WTC11 (cell line): Measurements from ENCODE around the gene ZNF556. TPM values are rescaled to one million over a fixed set of nuclear protein-coding genes. Genes with fewer than 3 reads are reported as not detected.
A peak's percentile ranks its signal among the peaks of the same experiment; 100 is the strongest.
"Not testable (repeated sequence)": the region's sequence is repeated elsewhere in the genome, so short reads cannot be mapped to it uniquely, and the experiment has no call there.

Experiments
- ATAC-seq: fragments of 200-7000 bp; cut with Tn5 transposase; 2 replicates; pipeline ENCODE4 v1.10.0; 2021; ENCODE audit warnings: mild to moderate bottlenecking, moderate library complexity
- CTCF ChIA-PET: fragments of 300-600 bp; sonication (Branson Sonifier 250); formaldehyde crosslinking; loops from one replicate; lab custom pipeline; 2021; ENCODE audit warnings: antibody characterized with exemption; lab: Charles Lee
- POLR2A ChIA-PET: fragments of 350-600 bp; sonication (Branson Sonifier 250); formaldehyde crosslinking; loops from one replicate; lab custom pipeline; 2021; ENCODE audit warnings: antibody characterized with exemption; lab: Charles Lee
- DNase-seq: peaks from one replicate; pipeline ENCODE4 v3.0.0; 2021; ENCODE audit warnings: low spot score
- H3K27ac Mint-ChIP-seq: 2 replicates; pipeline ENCODE4 v1.8.0; 2021; ENCODE audit warnings: mixed read lengths
- H3K27me3 Mint-ChIP-seq: 2 replicates; pipeline ENCODE4 v1.8.0; 2021; ENCODE audit warnings: low read depth, mild to moderate bottlenecking, moderate library complexity, mixed read lengths
- H3K36me3 Mint-ChIP-seq: 2 replicates; pipeline ENCODE4 v1.8.0; 2021; ENCODE audit warnings: mixed read lengths
- H3K4me1 Mint-ChIP-seq: 2 replicates; pipeline ENCODE4 v1.8.0; 2022; ENCODE audit warnings: mixed read lengths
- H3K4me3 Mint-ChIP-seq: 2 replicates; pipeline ENCODE4 v1.8.0; 2021; ENCODE audit warnings: mild to moderate bottlenecking, moderate library complexity, mixed read lengths
- H3K9me3 Mint-ChIP-seq: 2 replicates; pipeline ENCODE4 v1.8.0; 2021; ENCODE audit warnings: mixed read lengths
- GABPB1 ChIP-seq: sonication (generic); formaldehyde crosslinking; IDR thresholded peaks from 2 replicates; pipeline ENCODE4 v1.8.1; 2023; ENCODE audit warnings: mild to moderate bottlenecking, missing genetic modification reagents
- JUN ChIP-seq: sonication (generic); formaldehyde crosslinking; IDR thresholded peaks from 2 replicates; pipeline ENCODE4 v1.8.0; 2023; ENCODE audit warnings: mild to moderate bottlenecking, missing genetic modification reagents
- NFE2L1 ChIP-seq: sonication (generic); formaldehyde crosslinking; IDR thresholded peaks from 2 replicates; pipeline ENCODE4 v1.8.1; 2023; ENCODE audit warnings: missing genetic modification reagents
- SMAD4 ChIP-seq: sonication (generic); formaldehyde crosslinking; IDR thresholded peaks from 2 replicates; pipeline ENCODE4 v1.8.0; 2022; ENCODE audit warnings: mild to moderate bottlenecking, missing genetic modification reagents
- TEAD4 ChIP-seq: sonication (generic); formaldehyde crosslinking; IDR thresholded peaks from 2 replicates; pipeline ENCODE4 v1.8.0; 2022; ENCODE audit warnings: mild to moderate bottlenecking, missing genetic modification reagents
- ZBTB21 ChIP-seq: sonication (generic); formaldehyde crosslinking; IDR thresholded peaks from 2 replicates; pipeline ENCODE4 v1.8.1; 2023; ENCODE audit warnings: mild to moderate bottlenecking, missing genetic modification reagents, borderline replicate concordance
- total RNA-seq: library from RNA; stranded (reverse); gene quantifications from 3 replicates; pipeline ENCODE4 v1.2.3, GENCODE V29; 2021
- TF ChIP-seq, protein P1 (sequence below): sonication (generic); formaldehyde crosslinking; IDR thresholded peaks from 2 replicates; pipeline ENCODE4 v1.8.0; 2022; ENCODE audit warnings: missing genetic modification reagents
- TF ChIP-seq, protein P2 (sequence below): sonication (generic); formaldehyde crosslinking; IDR thresholded peaks from 2 replicates; pipeline ENCODE4 v1.8.1; 2022; ENCODE audit warnings: mild to moderate bottlenecking, moderate library complexity, missing genetic modification reagents

Gene ZNF556
- total RNA-seq, 1 experiment from 2014 or later, result 0.11 TPM

DNA sequence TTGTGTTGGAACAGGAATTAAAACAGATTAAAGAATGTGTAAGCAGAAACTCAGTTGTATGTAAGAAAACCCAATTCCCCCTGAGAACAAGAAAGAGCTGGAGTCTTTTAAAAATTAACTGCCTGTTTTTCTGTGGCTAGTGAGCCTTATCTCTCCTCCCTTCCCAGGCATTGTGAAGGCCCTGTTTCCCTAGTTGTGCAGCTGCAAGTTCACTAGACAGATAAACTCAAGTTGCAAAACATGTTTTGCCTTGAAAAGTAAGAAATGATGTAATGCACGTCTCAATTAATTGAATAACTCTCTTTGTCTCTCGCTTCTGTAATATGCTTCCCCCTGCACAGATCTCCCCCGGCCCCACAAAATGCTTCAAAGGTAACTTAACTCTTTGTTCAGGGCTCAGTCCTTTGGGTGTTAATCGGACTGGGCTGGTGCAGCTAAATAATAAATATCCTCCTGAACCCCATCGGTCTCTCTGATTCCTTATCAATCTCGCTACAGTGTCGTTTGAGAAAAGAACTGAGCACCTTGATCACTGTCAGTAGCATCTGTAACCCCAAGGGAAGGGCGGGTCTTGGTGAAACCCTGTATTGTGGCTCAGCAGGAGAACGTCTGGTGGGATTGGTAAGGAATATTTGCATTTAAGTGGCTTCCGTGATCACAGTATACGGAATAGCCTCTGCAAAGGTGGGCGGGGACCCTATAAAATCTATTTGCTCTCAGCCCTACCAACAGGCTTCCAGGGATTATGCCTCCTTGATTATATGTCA is 1.6 kb upstream of the ZNF556 start:
- H3K27ac Mint-ChIP-seq, result no peak overlapping the region
- ATAC-seq (no peak), DNase-seq (no peak)
- no peaks in the 10 kb centered on the region for H3K4me1 Mint-ChIP-seq
- peaks cover 29% of the 10 kb centered on the region for H3K36me3 Mint-ChIP-seq
- H3K27me3 Mint-ChIP-seq, result peaks cover 20% of the 10 kb centered on the region
- no peak overlapping the region for H3K4me3 Mint-ChIP-seq
- POLR2A ChIA-PET, result no interaction called here
- TF ChIP-seq, protein P1, sequence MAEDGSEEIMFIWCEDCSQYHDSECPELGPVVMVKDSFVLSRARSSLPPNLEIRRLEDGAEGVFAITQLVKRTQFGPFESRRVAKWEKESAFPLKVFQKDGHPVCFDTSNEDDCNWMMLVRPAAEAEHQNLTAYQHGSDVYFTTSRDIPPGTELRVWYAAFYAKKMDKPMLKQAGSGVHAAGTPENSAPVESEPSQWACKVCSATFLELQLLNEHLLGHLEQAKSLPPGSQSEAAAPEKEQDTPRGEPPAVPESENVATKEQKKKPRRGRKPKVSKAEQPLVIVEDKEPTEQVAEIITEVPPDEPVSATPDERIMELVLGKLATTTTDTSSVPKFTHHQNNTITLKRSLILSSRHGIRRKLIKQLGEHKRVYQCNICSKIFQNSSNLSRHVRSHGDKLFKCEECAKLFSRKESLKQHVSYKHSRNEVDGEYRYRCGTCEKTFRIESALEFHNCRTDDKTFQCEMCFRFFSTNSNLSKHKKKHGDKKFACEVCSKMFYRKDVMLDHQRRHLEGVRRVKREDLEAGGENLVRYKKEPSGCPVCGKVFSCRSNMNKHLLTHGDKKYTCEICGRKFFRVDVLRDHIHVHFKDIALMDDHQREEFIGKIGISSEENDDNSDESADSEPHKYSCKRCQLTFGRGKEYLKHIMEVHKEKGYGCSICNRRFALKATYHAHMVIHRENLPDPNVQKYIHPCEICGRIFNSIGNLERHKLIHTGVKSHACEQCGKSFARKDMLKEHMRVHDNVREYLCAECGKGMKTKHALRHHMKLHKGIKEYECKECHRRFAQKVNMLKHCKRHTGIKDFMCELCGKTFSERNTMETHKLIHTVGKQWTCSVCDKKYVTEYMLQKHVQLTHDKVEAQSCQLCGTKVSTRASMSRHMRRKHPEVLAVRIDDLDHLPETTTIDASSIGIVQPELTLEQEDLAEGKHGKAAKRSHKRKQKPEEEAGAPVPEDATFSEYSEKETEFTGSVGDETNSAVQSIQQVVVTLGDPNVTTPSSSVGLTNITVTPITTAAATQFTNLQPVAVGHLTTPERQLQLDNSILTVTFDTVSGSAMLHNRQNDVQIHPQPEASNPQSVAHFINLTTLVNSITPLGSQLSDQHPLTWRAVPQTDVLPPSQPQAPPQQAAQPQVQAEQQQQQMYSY (CRISPR knock-in tag), result no peak
- TF ChIP-seq TEAD4 (no peak), JUN (CRISPR knock-in tag) (no peak)
- TF ChIP-seq, protein P2, sequence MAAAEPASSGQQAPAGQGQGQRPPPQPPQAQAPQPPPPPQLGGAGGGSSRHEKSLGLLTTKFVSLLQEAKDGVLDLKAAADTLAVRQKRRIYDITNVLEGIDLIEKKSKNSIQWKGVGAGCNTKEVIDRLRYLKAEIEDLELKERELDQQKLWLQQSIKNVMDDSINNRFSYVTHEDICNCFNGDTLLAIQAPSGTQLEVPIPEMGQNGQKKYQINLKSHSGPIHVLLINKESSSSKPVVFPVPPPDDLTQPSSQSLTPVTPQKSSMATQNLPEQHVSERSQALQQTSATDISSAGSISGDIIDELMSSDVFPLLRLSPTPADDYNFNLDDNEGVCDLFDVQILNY, result no peak
- TF ChIP-seq, all 79 proteins: peak for 0
- H3K9me3 Mint-ChIP-seq, result peaks cover 59% of the 10 kb centered on the region
- CTCF ChIA-PET, result no interaction called here

DNA sequence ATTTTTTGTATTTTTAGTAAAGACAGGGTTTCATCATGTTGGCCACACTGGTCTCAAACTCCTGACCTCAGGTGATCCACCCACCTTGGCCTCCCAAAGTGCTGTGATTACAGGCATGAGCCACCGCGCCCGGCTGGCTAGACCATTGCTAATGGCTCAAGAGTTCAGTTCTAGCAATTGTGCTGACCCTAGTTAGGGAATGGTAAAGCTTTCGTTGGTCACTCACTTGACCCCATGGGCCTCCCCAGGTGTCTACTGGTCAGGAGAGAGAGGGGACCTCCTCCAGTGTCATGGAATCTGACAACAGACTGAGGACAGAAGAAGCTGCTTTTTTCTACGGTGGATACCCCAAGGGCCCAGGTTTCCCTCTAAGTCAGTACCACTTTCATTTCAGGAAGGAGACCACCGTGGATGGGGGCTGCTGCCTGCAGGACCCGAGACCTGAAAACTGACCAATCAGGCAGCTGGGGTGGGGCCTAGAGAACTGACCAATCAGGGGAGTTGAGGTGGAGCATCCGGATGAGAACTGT is 575 bp upstream of the ZNF556 start:
- H3K4me1 Mint-ChIP-seq, result no peaks in the 10 kb centered on the region
- TF ChIP-seq NFE2L1 (CRISPR knock-in tag) (no peak), GABPB1 (CRISPR knock-in tag) (peak; percentile 32; the same call in 1 of the 2 replicates), SMAD4 (no peak)
- TF ChIP-seq, all 79 proteins: peak for 1
- Mint-ChIP-seq H3K36me3 (peaks cover 34% of the 10 kb centered on the region), H3K27ac (no peak overlapping the region), H3K27me3 (peaks cover 23% of the 10 kb centered on the region), H3K4me3 (no peak overlapping the region), H3K9me3 (peaks cover 61% of the 10 kb centered on the region)
- no peak for DNase-seq
- ATAC-seq, result no peak
- ChIA-PET POLR2A (interaction anchor here (0.6 kb wide), 1 partner anchor 65 kb away, joined by 7 read pairs; no protein-coding TSS in a partner anchor), CTCF (interaction anchor here (0.5 kb wide), 1 partner anchor 600 kb away, joined by 4 read pairs; no protein-coding TSS in a partner anchor)

DNA sequence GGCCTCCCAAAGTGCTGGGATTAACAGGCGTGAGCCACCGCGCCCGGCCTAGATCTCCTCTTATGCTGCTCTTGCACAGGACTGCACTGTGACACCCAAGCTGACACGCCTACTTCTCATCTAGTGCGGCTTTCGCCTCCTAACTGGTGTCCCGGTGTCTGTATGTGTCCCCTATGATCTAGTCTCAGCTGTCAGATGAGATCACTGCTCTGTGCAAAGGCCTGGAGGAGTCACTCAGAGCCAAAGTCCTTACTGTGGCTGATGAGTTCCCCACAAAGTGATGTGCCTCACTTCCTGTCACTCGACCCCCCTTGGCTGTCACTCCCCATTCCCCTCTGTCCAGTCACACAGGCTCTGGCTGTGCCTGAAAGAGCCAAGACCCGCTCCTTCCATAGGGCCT is 2.5 kb downstream of the ZNF556 start:
- Mint-ChIP-seq H3K9me3 (peaks cover 53% of the 10 kb centered on the region), H3K4me3 (no peak overlapping the region), H3K4me1 (no peaks in the 10 kb centered on the region), H3K27ac (no peak overlapping the region), H3K27me3 (peaks cover 18% of the 10 kb centered on the region), H3K36me3 (peaks cover 35% of the 10 kb centered on the region)
- ATAC-seq (no peak), DNase-seq (no peak)
- POLR2A ChIA-PET, result no interaction called here
- CTCF ChIA-PET, result no interaction called here
- no peak for TF ChIP-seq ZBTB21

DNA sequence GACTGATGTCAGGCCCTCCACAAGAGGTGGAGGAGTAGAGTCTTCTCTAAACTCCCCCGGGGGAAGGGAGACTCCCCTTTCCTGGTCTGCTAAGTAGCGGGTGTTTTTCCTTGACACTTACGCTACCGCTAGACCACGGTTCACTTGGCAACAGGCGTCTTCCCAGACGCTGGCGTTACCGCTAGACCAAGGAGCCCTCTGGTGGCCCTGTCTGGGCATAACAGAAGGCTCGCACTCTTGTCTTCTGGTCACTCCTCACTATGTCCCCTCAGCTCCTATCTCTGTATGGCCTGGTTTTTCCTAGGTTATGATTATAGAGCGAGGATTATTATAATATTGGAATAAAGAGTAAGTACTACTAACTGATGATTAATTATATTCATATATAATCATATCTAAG is 5.0 kb downstream of the ZNF556 start:
- H3K27ac Mint-ChIP-seq, H3K4me1 Mint-ChIP-seq, POLR2A ChIA-PET, H3K4me3 Mint-ChIP-seq, ATAC-seq: not testable (repeated sequence)
- peaks cover 12% of the 10 kb centered on the region for H3K27me3 Mint-ChIP-seq
- H3K9me3 Mint-ChIP-seq, result peaks cover 47% of the 10 kb centered on the region
- CTCF ChIA-PET, result interaction anchor here (0.8 to 1.2 kb wide), 5 partner anchors 13 to 235 kb away, joined by 3 to 9 read pairs (median 3); partner anchors contain the start of gene ZNF555
- peaks cover 35% of the 10 kb centered on the region for H3K36me3 Mint-ChIP-seq
- peak; percentile 21 for DNase-seq

DNA sequence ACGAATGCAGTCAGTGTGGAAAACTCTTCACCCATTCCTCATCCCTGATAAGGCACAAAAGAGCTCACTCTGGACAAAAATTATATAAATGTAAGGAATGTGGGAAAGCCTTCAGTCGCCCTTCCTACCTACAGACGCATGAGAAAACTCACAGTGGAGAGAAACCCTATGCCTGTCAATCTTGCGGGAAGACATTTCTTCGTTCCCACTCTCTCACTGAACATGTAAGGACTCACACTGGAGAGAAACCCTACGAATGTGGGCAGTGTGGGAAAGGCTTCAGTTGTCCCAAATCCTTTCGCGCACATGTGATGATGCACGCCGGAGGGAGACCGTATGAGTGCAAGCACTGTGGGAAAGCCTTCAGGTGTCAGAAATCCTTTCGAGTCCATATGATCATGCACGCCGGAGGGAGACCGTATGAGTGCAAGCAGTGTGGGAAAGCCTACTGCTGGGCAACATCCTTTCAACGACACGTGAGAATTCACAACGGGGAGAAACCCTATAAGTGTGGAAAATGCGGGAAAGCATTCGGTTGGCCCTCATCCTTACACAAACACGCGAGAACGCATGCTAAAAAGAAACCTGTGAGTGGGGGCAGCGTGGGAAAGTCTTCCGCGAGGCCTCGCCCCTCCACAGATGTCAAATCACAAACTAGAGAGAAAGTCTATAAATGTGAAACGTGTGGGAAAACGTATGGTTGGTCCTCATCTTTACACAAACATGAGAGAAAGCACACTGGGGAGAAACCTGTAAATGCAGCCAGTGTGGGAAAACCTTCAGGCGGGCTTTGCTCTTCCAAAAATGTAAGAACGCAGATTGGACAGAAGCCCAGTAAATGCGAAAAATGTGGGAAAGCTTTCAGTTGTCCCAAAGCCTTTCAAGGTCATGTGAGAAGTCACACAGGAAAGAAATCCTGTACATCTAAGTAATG is 10.5 kb downstream of the ZNF556 start:
- CTCF ChIA-PET, result no interaction called here
- ATAC-seq, result no peak
- H3K27me3 Mint-ChIP-seq, result peaks cover 14% of the 10 kb centered on the region
- no peak for DNase-seq
- H3K4me1 Mint-ChIP-seq, result no peaks in the 10 kb centered on the region
- no peak overlapping the region for H3K27ac Mint-ChIP-seq
- no peak for TF ChIP-seq ZBTB21
- H3K4me3 Mint-ChIP-seq, result no peak overlapping the region
- POLR2A ChIA-PET, result no interaction called here
- H3K36me3 Mint-ChIP-seq, result peaks cover 27% of the 10 kb centered on the region
- peaks cover 38% of the 10 kb centered on the region for H3K9me3 Mint-ChIP-seq
